HUES6 (cell line): ENCODE data around the gene OVCA2.

ENCODE experiments used
- H3K27ac ChIP-seq: 2 replicates; pipeline ENCODE4 v1.7.0; 2013; ENCODE audit warnings: low read depth, mild to moderate bottlenecking, low read length, inconsistent platforms
- H3K27me3 ChIP-seq: 2 replicates; pipeline ENCODE4 v1.6.1; 2013; ENCODE audit warnings: low read length; ENCODE audit not compliant: control insufficient read depth, insufficient read depth
- H3K36me3 ChIP-seq: 2 replicates; pipeline ENCODE4 v1.6.1; 2013; ENCODE audit warnings: low read length; ENCODE audit not compliant: control insufficient read depth, insufficient read depth
- H3K4me1 ChIP-seq: 2 replicates; pipeline ENCODE4 v1.6.1; 2013; ENCODE audit warnings: low read length; ENCODE audit not compliant: control insufficient read depth, insufficient read depth
- H3K4me3 ChIP-seq: 2 replicates; pipeline ENCODE4 v1.5.1; 2013; ENCODE audit warnings: low read depth, low read length
- H3K9ac ChIP-seq: one replicate; pipeline ENCODE4 v1.6.1; 2013; ENCODE audit warnings: mild to moderate bottlenecking, low read length
- H3K9me3 ChIP-seq: 2 replicates; pipeline ENCODE4 v1.6.1; 2013; ENCODE audit warnings: low read depth, low read length; ENCODE audit not compliant: control insufficient read depth, insufficient read depth

The OVCA2 gene

GRCh38 chr17:2056206-2057174 lies 14.7 kb downstream of the OVCA2 start:
- peaks cover 87% of the 10 kb centered on the region for H3K27me3 ChIP-seq
- no peaks in the 10 kb centered on the region for H3K9me3 ChIP-seq
- no peak overlapping the region for H3K27ac ChIP-seq
- no peak overlapping the region for H3K9ac ChIP-seq
- H3K36me3 ChIP-seq, result 0 out of 2 replicates have a peak, but pooled peaks cover 4% of the 10 kb centered on the region
- H3K4me3 ChIP-seq, result peak overlapping the region; percentile 47
- H3K4me1 ChIP-seq, result peaks cover 21% of the 10 kb centered on the region; the same call in 1 of the 2 replicates

GRCh38 chr17:2057175-2057759 lies 15.4 kb downstream of the OVCA2 start:
- Histone ChIP-seq H3K9me3 (no peaks in the 10 kb centered on the region), H3K9ac (no peak overlapping the region), H3K4me3 (peak overlapping the region; percentile 31; the same call in 1 of the 2 replicates), H3K36me3 (0 out of 2 replicates have a peak, but pooled peaks cover 4% of the 10 kb centered on the region), H3K27me3 (peaks cover 79% of the 10 kb centered on the region), H3K27ac (no peak overlapping the region), H3K4me1 (peaks cover 25% of the 10 kb centered on the region; the same call in 1 of the 2 replicates)

- Histone ChIP-seq H3K27me3 (peaks cover 76% of the 10 kb centered on the region), H3K4me1 (peaks cover 32% of the 10 kb centered on the region; the same call in 1 of the 2 replicates), H3K4me3 (no peak overlapping the region; the same call in 1 of the 2 replicates), H3K36me3 (0 out of 2 replicates have a peak, but pooled peaks cover 4% of the 10 kb centered on the region), H3K9ac (no peak overlapping the region), H3K27ac (no peak overlapping the region), H3K9me3 (no peaks in the 10 kb centered on the region)
Observed at GRCh38 chr17:2057760-2058585, 16.2 kb downstream of the OVCA2 start.

DNA sequence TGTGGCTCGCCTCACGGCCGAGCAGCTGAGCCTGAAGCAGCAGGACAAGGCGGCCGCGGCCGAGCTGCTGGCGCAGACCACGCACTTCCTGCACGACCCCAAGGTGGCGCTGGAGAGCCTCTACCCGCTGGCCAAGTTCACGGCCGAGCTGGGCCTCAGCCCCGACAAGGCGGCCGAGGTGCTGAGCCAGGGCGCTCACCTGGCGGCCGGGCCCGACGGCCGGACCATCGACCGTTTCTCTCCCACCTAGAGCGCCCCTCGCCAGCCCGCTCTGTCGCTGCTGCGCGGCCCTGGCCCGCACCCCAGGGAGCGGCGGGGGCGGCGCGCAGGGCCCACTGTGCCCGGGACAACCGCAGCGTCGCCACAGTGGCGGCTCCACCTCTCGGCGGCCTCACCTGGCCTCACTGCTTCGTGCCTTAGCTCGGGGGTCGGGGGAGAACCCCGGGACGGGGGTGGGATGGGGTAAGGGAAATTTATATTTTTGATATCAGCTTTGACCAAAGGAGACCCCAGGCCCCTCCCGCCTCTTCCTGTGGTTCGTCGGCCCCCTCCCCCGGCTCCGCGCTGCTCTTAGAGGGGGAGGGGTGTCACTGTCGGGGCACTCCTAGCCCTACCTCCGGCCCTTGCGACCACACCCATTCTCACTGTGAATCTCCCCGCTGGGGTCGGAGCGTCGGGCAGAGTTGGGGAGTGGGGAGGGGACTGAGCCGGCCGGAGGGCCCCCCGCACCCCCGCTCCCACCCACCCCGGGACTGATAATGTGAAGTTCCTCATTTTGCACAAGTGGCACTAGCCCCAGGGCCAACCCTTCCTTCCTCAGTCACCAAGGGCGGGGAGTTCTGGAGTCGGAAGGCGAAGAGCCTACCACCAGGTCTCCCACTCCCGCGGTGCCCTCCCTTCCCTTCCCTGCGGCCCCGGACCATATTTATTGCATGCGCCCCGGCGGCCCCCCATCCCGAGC lies 17.0 kb downstream of the OVCA2 start:
- H3K27me3 ChIP-seq, result peaks cover 67% of the 10 kb centered on the region
- H3K4me1 ChIP-seq, result peaks cover 38% of the 10 kb centered on the region; the same call in 1 of the 2 replicates
- no peaks in the 10 kb centered on the region for H3K9me3 ChIP-seq
- peak overlapping the region; percentile 34 for H3K4me3 ChIP-seq
- H3K27ac ChIP-seq, result no peak overlapping the region
- no peak overlapping the region for H3K9ac ChIP-seq
- 0 out of 2 replicates have a peak, but pooled peaks cover 6% of the 10 kb centered on the region for H3K36me3 ChIP-seq

DNA sequence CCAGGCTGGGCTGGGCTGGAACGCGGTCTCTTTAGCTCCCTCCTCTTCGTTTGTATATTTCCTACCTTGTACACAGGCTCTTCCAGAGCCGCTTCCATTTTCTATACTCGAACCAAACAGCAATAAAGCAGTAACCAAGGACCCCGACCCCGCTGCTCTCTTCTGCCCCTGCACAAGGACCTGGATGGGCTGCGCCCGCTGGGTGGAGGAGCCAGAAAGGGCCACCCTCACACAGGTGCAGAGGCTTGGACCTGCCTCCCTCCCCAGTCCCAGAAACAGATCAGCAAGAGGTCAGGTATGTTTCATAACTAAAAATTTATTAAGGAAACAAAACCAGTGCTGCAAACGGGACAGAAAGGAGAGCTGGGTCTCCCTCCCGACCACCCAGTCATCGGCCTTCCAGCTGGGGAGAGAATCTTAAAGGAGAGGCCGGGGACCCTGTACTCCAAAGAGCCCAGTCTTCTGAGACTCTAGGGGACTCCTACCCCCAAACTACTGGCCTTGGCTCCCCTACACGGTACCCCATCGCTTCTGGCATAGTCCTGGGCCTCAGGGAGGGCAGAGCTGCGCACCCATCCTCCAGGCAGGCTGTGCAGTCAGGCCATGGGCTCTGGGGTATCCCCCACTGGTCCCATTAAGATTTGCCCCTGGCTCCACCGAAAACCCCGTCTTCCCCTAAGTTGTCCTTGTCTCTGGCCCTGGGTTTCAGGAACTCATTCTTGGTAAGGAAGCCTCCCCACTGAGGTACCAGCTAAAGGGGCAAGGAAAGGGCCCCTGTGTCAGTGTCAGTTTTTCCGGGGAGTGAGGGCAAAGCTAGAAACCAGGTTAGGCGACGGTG lies 17.9 kb downstream of the OVCA2 start:
- Histone ChIP-seq H3K36me3 (peaks cover 13% of the 10 kb centered on the region), H3K4me1 (peaks cover 34% of the 10 kb centered on the region; the same call in 1 of the 2 replicates), H3K9me3 (no peaks in the 10 kb centered on the region), H3K4me3 (no peak overlapping the region), H3K27me3 (peaks cover 58% of the 10 kb centered on the region), H3K27ac (no peak overlapping the region), H3K9ac (no peak overlapping the region)

DNA sequence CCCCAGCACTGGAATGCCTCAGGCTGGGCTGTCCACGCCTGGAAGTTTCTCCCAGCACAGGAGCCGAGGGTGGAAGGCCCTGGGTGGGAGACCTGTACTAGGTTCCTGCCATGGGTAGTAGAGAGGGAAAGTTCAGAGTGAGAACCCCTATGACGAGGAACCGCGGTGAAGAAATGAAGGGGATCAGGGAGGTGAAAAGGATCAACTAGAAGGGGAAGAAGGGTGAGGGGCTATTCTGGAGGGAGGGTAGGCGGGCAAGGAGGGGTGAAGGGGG lies 18.5 kb downstream of the OVCA2 start:
- no peaks in the 10 kb centered on the region for H3K9me3 ChIP-seq
- H3K36me3 ChIP-seq, result peaks cover 14% of the 10 kb centered on the region
- H3K4me1 ChIP-seq, result peaks cover 39% of the 10 kb centered on the region; the same call in 1 of the 2 replicates
- peaks cover 53% of the 10 kb centered on the region for H3K27me3 ChIP-seq
- no peak overlapping the region for H3K27ac ChIP-seq
- no peak overlapping the region for H3K9ac ChIP-seq
- no peak overlapping the region for H3K4me3 ChIP-seq

DNA sequence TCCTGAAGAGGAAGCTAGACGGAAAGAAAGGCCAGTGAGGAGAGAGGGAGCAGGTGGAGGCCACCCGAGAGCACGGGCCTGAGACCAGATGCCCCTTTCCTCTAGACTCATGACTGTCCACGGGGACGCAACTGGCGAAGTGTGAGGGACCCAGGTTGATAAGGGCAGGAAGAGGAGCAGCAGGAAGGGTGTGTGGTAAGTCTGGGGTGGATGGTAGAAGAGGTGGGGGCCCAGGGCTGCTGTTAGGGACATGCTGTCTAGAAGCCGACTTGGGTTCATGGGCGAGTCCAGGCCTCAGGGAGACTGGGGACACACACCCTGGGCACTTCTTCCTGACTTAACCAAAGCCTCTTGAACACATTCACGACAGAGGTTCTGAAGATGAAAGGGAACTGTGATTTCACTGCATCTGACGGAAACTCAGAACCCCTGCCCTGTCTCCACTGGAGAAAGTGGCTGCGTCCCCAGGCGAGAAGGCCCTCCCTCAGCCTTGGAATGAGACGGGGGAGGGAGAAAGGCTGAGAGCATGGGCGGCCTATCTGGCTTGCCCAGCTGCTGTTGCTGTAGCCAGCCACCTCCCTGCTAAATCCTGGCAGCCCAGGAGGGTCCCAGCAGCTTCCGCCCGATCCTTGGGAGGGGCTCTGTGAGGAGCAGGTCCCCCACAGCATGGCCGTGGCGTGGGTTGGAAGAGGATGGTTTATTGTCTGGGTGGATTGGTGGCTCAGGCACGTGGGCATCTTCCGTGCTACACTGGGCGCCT lies 19.0 kb downstream of the OVCA2 start:
- Histone ChIP-seq H3K27me3 (peaks cover 48% of the 10 kb centered on the region), H3K4me3 (no peak overlapping the region), H3K36me3 (peaks cover 15% of the 10 kb centered on the region), H3K9me3 (no peaks in the 10 kb centered on the region), H3K9ac (no peak overlapping the region), H3K4me1 (peaks cover 41% of the 10 kb centered on the region; the same call in 1 of the 2 replicates), H3K27ac (no peak overlapping the region)

GRCh38 chr17:2061441-2061958 lies 19.7 kb downstream of the OVCA2 start:
- H3K27ac ChIP-seq, result no peak overlapping the region

More at GRCh38 chr17:2061441-2061958, 19.7 kb downstream of the OVCA2 start:
- Histone ChIP-seq H3K4me1 (peaks cover 36% of the 10 kb centered on the region; the same call in 1 of the 2 replicates), H3K27me3 (peaks cover 42% of the 10 kb centered on the region), H3K9ac (no peak overlapping the region), H3K9me3 (no peaks in the 10 kb centered on the region), H3K36me3 (peaks cover 19% of the 10 kb centered on the region), H3K4me3 (no peak overlapping the region)
